ENCODE measurements around the gene KRTAP5-2.

GRCh38 chr11:1625541-1625940 lies 27.4 kb upstream of the KRTAP5-2 start:
- TF ChIP-seq CTCF (IDR thresholded peaks at IDR 0.05; ENCODE audit: borderline replicate concordance, extremely low read depth, low read length, poor library complexity, severe bottlenecking) (no peak), EZH2 (IDR thresholded peaks at IDR 0.05; ENCODE audit: borderline replicate concordance, low read depth, low read length, severe bottlenecking) (no peak)

All from DND-41 (cell line).